ENCODE results near the gene FBXO15.
A peak's percentile ranks its signal among the peaks of the same experiment; 100 is the strongest.

The FBXO15 gene

GRCh38 chr18:74142252-74142651 lies 5.4 kb downstream of the FBXO15 start:
- Histone ChIP-seq H3K36me3 (ENCODE audit: low read depth) (no peaks in the 10 kb centered on the region), H3K4me1 (ENCODE audit: insufficient read depth, poor library complexity, severe bottlenecking) (peaks cover 11% of the 10 kb centered on the region), H3K27ac (ENCODE audit: poor library complexity, severe bottlenecking) (peak overlapping the region; percentile 19), H3K4me3 (ENCODE audit: severe bottlenecking) (no peak overlapping the region), H3K9me3 (ENCODE audit: severe bottlenecking) (no peaks in the 10 kb centered on the region), H3K27me3 (ENCODE audit: insufficient read depth, poor library complexity, severe bottlenecking) (no peaks in the 10 kb centered on the region)
- ATAC-seq (ENCODE audit: low read depth), result peak; percentile 26; the same call in 1 of the 3 replicates
- no peak for TF ChIP-seq CTCF (IDR thresholded peaks at IDR 0.05; ENCODE audit: poor library complexity, severe bottlenecking)
- DNase-seq (ENCODE audit: low spot score), result no peak

DNA sequence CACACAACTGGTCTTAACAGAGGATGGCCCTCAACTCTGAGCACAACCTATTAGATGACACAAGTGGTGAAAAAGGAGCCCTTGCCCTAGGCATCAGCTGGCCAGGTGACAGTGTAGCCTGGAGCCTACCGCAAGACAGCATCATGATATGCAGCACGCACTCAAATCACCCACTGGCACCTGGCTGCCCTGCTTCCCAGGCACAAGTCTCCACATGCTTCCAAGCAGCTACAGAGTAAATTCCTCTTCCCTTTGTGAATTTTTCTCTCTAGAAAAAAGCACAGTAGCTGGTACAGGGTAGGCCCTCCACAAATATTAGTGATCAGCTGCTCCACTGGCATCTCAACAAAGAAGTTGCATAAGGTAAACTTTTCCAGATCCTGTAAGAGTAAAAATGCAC lies 6.0 kb downstream of the FBXO15 start:
- H3K27ac ChIP-seq (ENCODE audit: poor library complexity, severe bottlenecking), result peak overlapping the region; percentile 19
- H3K4me1 ChIP-seq (ENCODE audit: insufficient read depth, poor library complexity, severe bottlenecking), result peaks cover 11% of the 10 kb centered on the region
- no peak for TF ChIP-seq CTCF (IDR thresholded peaks at IDR 0.05; ENCODE audit: poor library complexity, severe bottlenecking)
- H3K36me3 ChIP-seq (ENCODE audit: low read depth), result no peaks in the 10 kb centered on the region
- ATAC-seq (ENCODE audit: low read depth) (peak; percentile 73), DNase-seq (ENCODE audit: low spot score) (no peak)
- no peaks in the 10 kb centered on the region for H3K9me3 ChIP-seq (ENCODE audit: severe bottlenecking)
- H3K4me3 ChIP-seq (ENCODE audit: severe bottlenecking), result no peak overlapping the region
- no peaks in the 10 kb centered on the region for H3K27me3 ChIP-seq (ENCODE audit: insufficient read depth, poor library complexity, severe bottlenecking)

DNA sequence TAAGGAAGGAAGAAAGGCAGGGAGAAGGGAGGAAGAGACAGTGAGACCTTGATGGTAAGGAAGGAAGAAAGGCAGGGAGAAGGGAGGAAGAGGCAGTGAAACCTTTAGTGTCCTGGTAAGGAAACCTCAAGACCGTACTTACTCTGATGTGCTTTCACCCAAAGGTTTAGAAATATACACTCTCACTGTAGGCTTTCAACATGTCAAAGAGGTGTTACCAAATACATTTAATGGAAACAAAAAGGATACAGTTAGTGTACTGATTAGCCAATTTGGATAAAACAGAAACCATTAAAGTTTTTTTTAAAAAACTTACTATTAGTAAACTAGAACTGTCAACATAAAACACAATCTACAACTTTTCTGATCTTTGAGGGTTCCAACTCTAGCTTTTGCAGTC lies 7.1 kb downstream of the FBXO15 start:
- Histone ChIP-seq H3K4me1 (ENCODE audit: insufficient read depth, poor library complexity, severe bottlenecking) (peaks cover 11% of the 10 kb centered on the region), H3K9me3 (ENCODE audit: severe bottlenecking) (no peaks in the 10 kb centered on the region), H3K36me3 (ENCODE audit: low read depth) (no peaks in the 10 kb centered on the region), H3K27ac (ENCODE audit: poor library complexity, severe bottlenecking) (no peak overlapping the region), H3K27me3 (ENCODE audit: insufficient read depth, poor library complexity, severe bottlenecking) (no peaks in the 10 kb centered on the region), H3K4me3 (ENCODE audit: severe bottlenecking) (no peak overlapping the region)
- DNase-seq (ENCODE audit: low spot score) (no peak), ATAC-seq (ENCODE audit: low read depth) (no peak)
- no peak for TF ChIP-seq CTCF (IDR thresholded peaks at IDR 0.05; ENCODE audit: poor library complexity, severe bottlenecking)

GRCh38 chr18:74139888-74140287 lies 7.7 kb downstream of the FBXO15 start:
- Histone ChIP-seq H3K36me3 (ENCODE audit: low read depth) (no peaks in the 10 kb centered on the region), H3K9me3 (ENCODE audit: severe bottlenecking) (no peaks in the 10 kb centered on the region), H3K27ac (ENCODE audit: poor library complexity, severe bottlenecking) (no peak overlapping the region), H3K27me3 (ENCODE audit: insufficient read depth, poor library complexity, severe bottlenecking) (no peaks in the 10 kb centered on the region), H3K4me3 (ENCODE audit: severe bottlenecking) (no peak overlapping the region), H3K4me1 (ENCODE audit: insufficient read depth, poor library complexity, severe bottlenecking) (peaks cover 11% of the 10 kb centered on the region)
- no peak for TF ChIP-seq CTCF (IDR thresholded peaks at IDR 0.05; ENCODE audit: poor library complexity, severe bottlenecking)
- ATAC-seq (ENCODE audit: low read depth), result peak; percentile 66; the same call in 2 of the 3 replicates
- no peak for DNase-seq (ENCODE audit: low spot score)

DNA sequence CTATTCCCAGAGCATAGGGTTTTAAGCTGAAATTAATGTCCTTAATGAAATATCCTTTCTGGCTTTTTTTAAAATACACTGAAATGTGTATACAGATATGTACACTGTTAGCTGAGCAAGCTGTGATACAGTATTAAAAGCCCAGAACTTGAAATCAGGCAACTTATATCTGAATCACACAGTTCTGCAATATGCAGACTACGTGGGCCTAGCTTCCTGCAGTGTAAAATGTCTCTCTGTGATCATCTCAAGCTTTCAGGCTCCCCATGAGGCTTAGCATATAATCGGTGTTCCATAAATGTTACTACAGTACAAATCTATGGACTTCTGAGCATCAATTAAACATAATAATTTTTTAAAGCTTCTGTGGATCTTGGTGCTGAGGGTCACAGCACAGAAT lies 8.2 kb downstream of the FBXO15 start:
- Histone ChIP-seq H3K27ac (ENCODE audit: poor library complexity, severe bottlenecking) (no peak overlapping the region), H3K9me3 (ENCODE audit: severe bottlenecking) (no peaks in the 10 kb centered on the region), H3K4me3 (ENCODE audit: severe bottlenecking) (no peak overlapping the region), H3K27me3 (ENCODE audit: insufficient read depth, poor library complexity, severe bottlenecking) (no peaks in the 10 kb centered on the region), H3K36me3 (ENCODE audit: low read depth) (no peaks in the 10 kb centered on the region), H3K4me1 (ENCODE audit: insufficient read depth, poor library complexity, severe bottlenecking) (peaks cover 11% of the 10 kb centered on the region)
- ATAC-seq (ENCODE audit: low read depth) (no peak), DNase-seq (ENCODE audit: low spot score) (no peak)
- TF ChIP-seq CTCF (IDR thresholded peaks at IDR 0.05; ENCODE audit: poor library complexity, severe bottlenecking), result no peak
